HG03558 (cell line): Measurements from ENCODE around the gene VSTM2L.
A peak's percentile ranks its signal among the peaks of the same experiment; 100 is the strongest.

Experiments
- ATAC-seq: cut with Tn5 transposase; IDR thresholded peaks from one replicate; pipeline ENCODE4 v1.9.1; 2021; ENCODE audit warnings: moderate number of reproducible peaks; ENCODE audit not compliant: unreplicated experiment; ENCODE audit errors: extremely low read depth

The VSTM2L gene

DNA sequence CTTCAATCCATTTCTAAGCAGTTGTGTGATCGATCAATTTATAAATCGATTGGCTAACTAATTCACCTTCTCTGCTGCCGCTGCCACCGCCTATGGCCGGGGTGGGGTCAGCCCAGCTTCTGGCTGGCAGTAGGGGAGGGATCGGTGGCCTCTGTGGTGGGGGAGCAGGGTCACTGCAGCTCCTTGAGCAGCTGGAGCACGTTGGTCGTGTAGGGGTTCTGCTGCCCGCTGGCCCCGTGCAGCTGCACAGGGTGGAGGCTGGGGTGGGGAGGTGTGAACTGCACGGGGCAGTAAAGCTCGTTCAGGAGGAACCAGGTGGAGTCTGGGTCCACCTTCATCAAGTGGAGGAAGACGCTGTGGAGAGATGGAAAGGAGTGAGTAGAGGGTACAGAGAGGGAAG, 80.4 kb downstream of the VSTM2L start:
- no peak for ATAC-seq

GRCh38 chr20:37984018-37984785, 81.3 kb downstream of the VSTM2L start:
- no peak for ATAC-seq

DNA sequence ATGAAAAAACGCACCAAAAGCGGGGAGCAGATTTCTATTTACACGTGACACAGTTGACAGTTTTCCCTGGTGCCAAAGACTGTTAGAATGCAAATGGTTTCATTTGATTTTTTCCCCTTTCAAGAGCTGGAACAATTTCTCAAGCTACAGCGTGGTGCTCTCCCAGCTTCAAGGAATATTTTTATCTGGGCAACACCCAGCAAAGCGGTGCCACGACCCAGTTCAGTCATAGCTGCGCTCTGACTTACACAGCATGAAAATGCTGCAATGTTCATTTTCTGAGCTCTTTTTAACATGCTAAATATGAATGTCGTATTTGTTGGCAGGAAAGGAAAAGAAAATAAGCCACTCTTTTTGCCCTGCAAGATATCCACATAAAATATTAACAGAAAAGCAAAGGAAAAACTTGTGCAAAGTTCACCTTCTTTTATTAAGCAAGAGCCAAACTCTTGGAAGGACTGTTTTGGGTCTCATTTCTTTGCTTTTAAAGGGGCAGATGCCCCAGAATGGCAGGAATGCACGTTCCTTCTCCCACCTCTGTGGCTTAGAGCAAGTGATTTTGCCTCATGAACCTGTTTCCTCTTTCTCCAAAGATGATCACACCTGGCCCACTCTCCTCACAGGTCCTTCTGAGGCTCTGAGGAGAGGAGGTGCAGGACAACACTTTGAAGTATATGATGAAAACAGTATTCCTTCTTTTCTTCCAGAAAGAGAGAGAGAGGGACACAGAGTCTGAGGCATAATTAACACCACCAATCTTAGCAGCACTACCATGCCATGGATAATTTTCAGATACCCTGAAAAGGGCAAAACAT, 83.3 kb downstream of the VSTM2L start:
- ATAC-seq = no peak

- no peak for ATAC-seq
Observed at GRCh38 chr20:37986873-37987601, 84.1 kb downstream of the VSTM2L start.

- no peak for ATAC-seq
Observed at GRCh38 chr20:37987602-37988290, 84.8 kb downstream of the VSTM2L start.

GRCh38 chr20:37988306-37988954, 85.5 kb downstream of the VSTM2L start:
- ATAC-seq = no peak

GRCh38 chr20:37989601-37990295, 86.8 kb downstream of the VSTM2L start:
- ATAC-seq = no peak

DNA sequence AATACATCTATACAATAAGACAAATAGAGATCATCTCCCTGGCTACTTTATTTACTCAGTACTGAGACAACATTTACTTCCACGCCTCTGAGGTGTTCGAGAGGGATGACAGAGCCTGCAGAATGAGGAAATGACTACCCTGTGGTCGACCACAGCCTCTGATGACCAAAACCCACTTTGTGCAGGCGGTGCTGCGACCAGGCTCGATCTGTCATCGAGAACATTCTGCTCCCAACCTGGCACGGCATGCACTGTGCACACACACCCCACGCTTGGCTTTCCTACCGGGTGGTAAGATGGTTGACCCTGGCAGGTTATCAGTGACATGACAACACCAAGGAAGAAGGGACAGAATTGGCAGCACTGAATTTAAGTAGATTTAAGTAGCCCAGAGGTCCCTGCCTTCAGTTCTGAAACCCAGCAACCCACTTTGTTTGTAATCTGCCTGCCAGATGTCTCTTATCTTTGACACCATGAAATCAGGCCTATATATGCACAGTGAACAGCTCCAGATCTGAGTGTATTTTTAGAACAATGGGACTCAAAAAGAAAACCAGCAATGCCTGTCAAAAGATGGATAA, 87.7 kb downstream of the VSTM2L start:
- peak; percentile 81 for ATAC-seq

- no peak for ATAC-seq
Observed at GRCh38 chr20:37991157-37991866, 88.4 kb downstream of the VSTM2L start.

- ATAC-seq = no peak
Observed at GRCh38 chr20:37991908-37992307, 89.0 kb downstream of the VSTM2L start.

GRCh38 chr20:37992802-37993409, 90.0 kb downstream of the VSTM2L start:
- no peak for ATAC-seq

GRCh38 chr20:37994512-37994911, 91.6 kb downstream of the VSTM2L start:
- no peak for ATAC-seq
